ENCODE results near the gene SHROOM4. TPM values are rescaled to one million over a fixed set of nuclear protein-coding genes. Genes with fewer than 3 reads are reported as not detected.

Gene SHROOM4
- total RNA-seq, 1 experiment from 2014 or later, result 2.1 TPM

GRCh38 chrX:50747471-50747900 lies 66.5 kb downstream of the SHROOM4 start:
- no peak for DNase-seq
- Histone ChIP-seq H4K5ac (ENCODE audit: insufficient read length, low read depth, low read length) (no peak overlapping the region), H3K23ac (ENCODE audit: insufficient read length, low read depth, low read length) (no peak overlapping the region), H3T11ph (ENCODE audit: low read length) (no peak overlapping the region), H3K9me3 (ENCODE audit: control insufficient read depth, low read depth, low read length) (no peaks in the 10 kb centered on the region), H4K20me1 (ENCODE audit: control insufficient read depth, insufficient read depth, insufficient read length) (no peaks in the 10 kb centered on the region), H3K9ac (ENCODE audit: extremely low read depth, insufficient read length, low read length) (no peak overlapping the region), H4K8ac (replicated peaks; ENCODE audit: insufficient read length, low read depth, low read length) (no peak overlapping the region), H3K4me2 (ENCODE audit: insufficient read depth, insufficient read length, low read length) (no peak overlapping the region), H3K4ac (ENCODE audit: low read depth, low read length) (no peak overlapping the region), H2BK20ac (ENCODE audit: low read depth, low read length, poor library complexity, severe bottlenecking) (no peak overlapping the region), H3K56ac (ENCODE audit: insufficient read length, low read depth, low read length) (no peak overlapping the region), H3K18ac (ENCODE audit: insufficient read length, low read depth, low read length) (no peak overlapping the region), H2BK5ac (ENCODE audit: insufficient read length, low read length) (no peak overlapping the region), H2BK12ac (ENCODE audit: insufficient read length, low read depth, low read length) (no peak overlapping the region), H2BK120ac (ENCODE audit: low read depth, low read length, poor library complexity, severe bottlenecking) (no peak overlapping the region), H3K27me3 (ENCODE audit: insufficient read depth, low read length) (no peaks in the 10 kb centered on the region), H3K79me1 (ENCODE audit: insufficient read depth, low read depth, low read length, poor library complexity, severe bottlenecking) (no peaks in the 10 kb centered on the region), H3K14ac (ENCODE audit: insufficient read depth, low read length) (no peak overlapping the region), H3K23me2 (ENCODE audit: insufficient read length, low read depth, low read length, poor library complexity, severe bottlenecking) (no peaks in the 10 kb centered on the region), H3K79me2 (ENCODE audit: insufficient read depth, low read length) (no peaks in the 10 kb centered on the region), H2AFZ (ENCODE audit: low read length) (no peak overlapping the region), H4K91ac (ENCODE audit: insufficient read length, low read depth, low read length) (no peak overlapping the region), H2AK5ac (ENCODE audit: insufficient read length, low read length) (no peak overlapping the region), H2BK15ac (ENCODE audit: low read depth, low read length) (no peak overlapping the region), H3K4me1 (ENCODE audit: insufficient read depth, low read length) (no peaks in the 10 kb centered on the region), H3K27ac (ENCODE audit: insufficient read length, low read depth, low read length) (no peak overlapping the region)
- Mint-ChIP-seq H3K36me3 (ENCODE audit: insufficient read depth in 1 of 3, low read depth in 3 of 3) (peaks cover 0 to 8% (median 0%) of the 10 kb centered on the region in 3 experiments; a peak in 4 of 7 replicates), H3K9me3 (peaks cover 53 to 63% of the 10 kb centered on the region in 2 experiments), H3K27ac (no peak overlapping the region), H3K4me3 (no peak overlapping the region), H3K4me1 (no peaks in the 10 kb centered on the region), H3K27me3 (ENCODE audit: low read depth) (peaks cover 2% of the 10 kb centered on the region; the same call in 1 of the 2 replicates)
- no CpG with 5 or more reads among the region's 1 CpG for WGBS (ENCODE audit: extremely low coverage, insufficient read length, low lambda C conversion rate)
- peak; percentile 74 for TF ChIP-seq CTCF (conservative IDR thresholded peaks at IDR 0.05)
